AML-193 (cell line): ENCODE data around the gene SEPSECS.

ENCODE experiments used
- DNase-seq, 2 experiments: peaks; one replicate each; lab custom pipeline; 2025; lab: John Stamatoyannopoulos, UW

Gene SEPSECS

GRCh38 chr4:25081866-25082471, 78.3 kb downstream of the SEPSECS start:
- DNase-seq = no peak

DNA sequence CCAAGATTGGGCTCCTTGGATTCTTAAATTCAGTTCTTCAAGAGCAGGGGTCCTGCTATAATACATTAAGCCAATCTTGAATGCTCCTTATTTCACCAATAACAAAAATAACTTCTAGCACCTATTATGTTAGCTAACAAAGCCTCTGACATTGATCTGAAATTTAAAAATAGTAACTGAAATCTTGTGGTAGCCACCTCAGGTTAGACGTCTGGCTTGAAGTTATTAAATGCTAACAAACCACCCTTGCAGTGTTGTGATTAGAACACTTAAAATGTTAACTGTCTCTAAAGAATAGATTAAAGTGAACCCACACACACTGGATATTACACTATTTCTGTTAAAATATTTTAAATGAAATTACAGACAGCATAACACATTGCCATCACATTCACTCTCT, 79.7 kb downstream of the SEPSECS start:
- DNase-seq = no peak

DNA sequence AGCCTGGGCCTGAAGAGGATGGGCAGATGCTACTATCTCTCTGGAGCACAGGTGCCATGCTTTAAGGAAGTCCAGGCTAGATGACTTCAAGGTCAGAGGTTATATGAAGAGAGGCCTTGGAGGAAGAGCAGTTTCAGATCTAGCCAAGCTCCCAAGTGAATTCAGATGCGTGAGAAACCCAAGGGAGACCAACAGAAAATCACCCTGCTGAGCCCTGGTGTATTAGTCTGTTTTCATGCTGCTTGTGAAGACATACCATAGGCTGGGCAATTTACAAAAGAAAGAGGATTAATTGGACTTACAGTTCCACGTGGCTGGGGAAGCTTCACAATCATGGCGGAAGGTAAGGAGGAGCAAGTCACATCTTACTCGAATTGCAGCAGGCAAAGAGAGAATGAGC, 81.7 kb downstream of the SEPSECS start:
- DNase-seq = no peak

GRCh38 chr4:25076625-25077398, 83.4 kb downstream of the SEPSECS start:
- DNase-seq = no peak

DNA sequence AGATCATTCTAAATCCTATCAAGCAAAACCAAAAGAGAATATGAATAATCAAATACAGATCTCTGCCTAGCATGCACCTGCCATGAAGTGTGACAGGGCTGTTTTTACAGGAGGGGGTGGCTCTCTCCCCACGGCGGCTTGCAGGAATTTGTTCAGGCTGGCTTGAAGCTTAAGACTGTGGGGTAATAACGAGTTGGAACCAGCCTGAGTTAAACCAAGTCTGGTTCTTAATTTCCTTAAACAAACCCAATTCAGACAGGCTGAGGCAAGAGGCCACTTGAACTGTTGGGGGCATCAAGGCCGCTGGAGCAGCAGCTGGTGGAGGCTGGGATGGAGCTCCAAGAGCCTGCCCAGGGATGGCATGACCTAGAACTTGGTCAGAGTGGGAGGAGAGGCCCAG, 84.4 kb downstream of the SEPSECS start:
- DNase-seq = no peak

GRCh38 chr4:25075129-25075528, 85.1 kb downstream of the SEPSECS start:
- DNase-seq = no peak

- no peak for DNase-seq
These were observed 89.7 kb downstream of the SEPSECS start for GRCh38 chr4:25070545-25070944.
